ENCODE data around the gene ERCC3.

Gene ERCC3

DNA sequence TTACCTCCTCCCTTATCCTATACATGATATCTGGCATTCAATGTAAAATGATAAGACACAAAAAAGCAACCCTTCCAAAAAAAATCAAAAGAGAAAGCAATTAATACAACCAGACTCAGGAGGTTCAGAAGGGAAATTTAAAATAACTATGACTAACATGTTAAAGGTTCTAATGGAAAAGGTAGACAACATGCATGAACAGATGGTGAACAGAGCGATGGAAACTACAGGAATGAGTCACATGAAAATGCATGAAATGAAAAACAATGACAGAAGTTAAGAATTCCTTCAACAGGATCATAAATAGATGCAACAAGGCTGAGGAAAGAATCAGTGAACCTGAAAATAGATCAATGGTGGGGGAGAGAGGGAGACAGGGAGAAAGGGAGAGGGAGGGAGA is 26.1 kb upstream of the ERCC3 start:
- TF ChIP-seq, protein P1, sequence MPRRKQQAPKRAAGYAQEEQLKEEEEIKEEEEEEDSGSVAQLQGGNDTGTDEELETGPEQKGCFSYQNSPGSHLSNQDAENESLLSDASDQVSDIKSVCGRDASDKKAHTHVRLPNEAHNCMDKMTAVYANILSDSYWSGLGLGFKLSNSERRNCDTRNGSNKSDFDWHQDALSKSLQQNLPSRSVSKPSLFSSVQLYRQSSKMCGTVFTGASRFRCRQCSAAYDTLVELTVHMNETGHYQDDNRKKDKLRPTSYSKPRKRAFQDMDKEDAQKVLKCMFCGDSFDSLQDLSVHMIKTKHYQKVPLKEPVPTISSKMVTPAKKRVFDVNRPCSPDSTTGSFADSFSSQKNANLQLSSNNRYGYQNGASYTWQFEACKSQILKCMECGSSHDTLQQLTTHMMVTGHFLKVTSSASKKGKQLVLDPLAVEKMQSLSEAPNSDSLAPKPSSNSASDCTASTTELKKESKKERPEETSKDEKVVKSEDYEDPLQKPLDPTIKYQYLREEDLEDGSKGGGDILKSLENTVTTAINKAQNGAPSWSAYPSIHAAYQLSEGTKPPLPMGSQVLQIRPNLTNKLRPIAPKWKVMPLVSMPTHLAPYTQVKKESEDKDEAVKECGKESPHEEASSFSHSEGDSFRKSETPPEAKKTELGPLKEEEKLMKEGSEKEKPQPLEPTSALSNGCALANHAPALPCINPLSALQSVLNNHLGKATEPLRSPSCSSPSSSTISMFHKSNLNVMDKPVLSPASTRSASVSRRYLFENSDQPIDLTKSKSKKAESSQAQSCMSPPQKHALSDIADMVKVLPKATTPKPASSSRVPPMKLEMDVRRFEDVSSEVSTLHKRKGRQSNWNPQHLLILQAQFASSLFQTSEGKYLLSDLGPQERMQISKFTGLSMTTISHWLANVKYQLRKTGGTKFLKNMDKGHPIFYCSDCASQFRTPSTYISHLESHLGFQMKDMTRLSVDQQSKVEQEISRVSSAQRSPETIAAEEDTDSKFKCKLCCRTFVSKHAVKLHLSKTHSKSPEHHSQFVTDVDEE (CRISPR knock-in tag; IDR thresholded peaks at IDR 0.05) = no peak
- no peak for TF ChIP-seq ZNF8 (CRISPR knock-in tag; IDR thresholded peaks at IDR 0.05)
- TF ChIP-seq TOX (CRISPR knock-in tag; IDR thresholded peaks at IDR 0.05; ENCODE audit: borderline replicate concordance) = no peak
- no peak for TF ChIP-seq TCF4 (CRISPR knock-in tag; IDR thresholded peaks at IDR 0.05; ENCODE audit: borderline replicate concordance)
- no peak for TF ChIP-seq CSDC2 (CRISPR knock-in tag; IDR thresholded peaks at IDR 0.05)
- TF ChIP-seq RARB (CRISPR knock-in tag; IDR thresholded peaks at IDR 0.05) = no peak
- no peak for TF ChIP-seq ZNF565 (CRISPR knock-in tag; conservative IDR thresholded peaks at IDR 0.05; ENCODE audit: low read depth)
- no peak for TF ChIP-seq CSRNP3 (CRISPR knock-in tag; IDR thresholded peaks at IDR 0.05)
- TF ChIP-seq ZNF70 (CRISPR knock-in tag; IDR thresholded peaks at IDR 0.05) = no peak
- TF ChIP-seq PPARA (CRISPR knock-in tag; IDR thresholded peaks at IDR 0.05; ENCODE audit: borderline replicate concordance) = no peak
- TF ChIP-seq ZFP30 (CRISPR knock-in tag; IDR thresholded peaks at IDR 0.05) = no peak
- ATAC-seq = no peak

DNA sequence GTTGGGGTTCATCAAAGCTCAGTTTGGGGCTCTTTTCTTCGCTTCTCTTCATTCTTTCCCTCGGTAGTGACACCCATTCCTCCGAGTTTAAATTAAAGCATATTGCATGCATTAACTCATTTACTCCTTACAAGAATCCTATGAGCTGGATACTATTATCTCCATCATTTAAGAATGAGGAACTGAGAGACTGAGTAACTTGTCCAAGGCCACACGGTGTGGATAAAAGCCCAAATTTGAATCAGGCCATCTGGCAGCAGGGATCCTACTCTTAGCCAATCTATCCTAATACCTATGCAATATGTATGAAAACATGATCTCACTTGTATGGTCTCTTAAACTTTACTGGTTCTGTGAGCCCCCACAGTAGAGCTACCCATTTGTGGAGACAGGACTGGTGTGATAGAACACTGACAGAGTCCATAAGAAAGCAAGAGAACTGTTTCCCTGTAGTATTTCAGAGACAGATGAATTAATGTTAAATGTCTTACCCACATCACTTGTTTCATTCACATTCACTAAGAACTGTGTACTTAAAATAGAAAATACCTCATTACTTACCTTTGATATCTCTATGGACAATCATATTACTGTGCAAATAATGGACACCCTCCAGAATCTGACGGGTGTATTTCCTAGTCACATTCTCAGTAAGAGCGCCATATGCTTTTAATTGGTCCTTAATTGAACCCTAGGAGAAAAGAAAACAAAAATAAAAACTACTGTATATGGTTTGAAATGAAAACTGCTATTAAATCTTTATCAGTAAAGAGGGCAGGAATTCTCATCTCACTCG is 20.4 kb upstream of the ERCC3 start:
- ATAC-seq = no peak
- TF ChIP-seq OSR1 (CRISPR knock-in tag; IDR thresholded peaks at IDR 0.05) = no peak

GRCh38 chr2:127313406-127313805 is 19.5 kb upstream of the ERCC3 start:
- TF ChIP-seq PPARA (CRISPR knock-in tag; IDR thresholded peaks at IDR 0.05; ENCODE audit: borderline replicate concordance) (no peak), ISL1 (CRISPR knock-in tag; IDR thresholded peaks at IDR 0.05) (no peak), POU6F1 (CRISPR knock-in tag; IDR thresholded peaks at IDR 0.05; ENCODE audit: borderline replicate concordance, low read depth) (no peak), TOX (CRISPR knock-in tag; IDR thresholded peaks at IDR 0.05; ENCODE audit: borderline replicate concordance) (no peak)
- ATAC-seq = no peak

DNA sequence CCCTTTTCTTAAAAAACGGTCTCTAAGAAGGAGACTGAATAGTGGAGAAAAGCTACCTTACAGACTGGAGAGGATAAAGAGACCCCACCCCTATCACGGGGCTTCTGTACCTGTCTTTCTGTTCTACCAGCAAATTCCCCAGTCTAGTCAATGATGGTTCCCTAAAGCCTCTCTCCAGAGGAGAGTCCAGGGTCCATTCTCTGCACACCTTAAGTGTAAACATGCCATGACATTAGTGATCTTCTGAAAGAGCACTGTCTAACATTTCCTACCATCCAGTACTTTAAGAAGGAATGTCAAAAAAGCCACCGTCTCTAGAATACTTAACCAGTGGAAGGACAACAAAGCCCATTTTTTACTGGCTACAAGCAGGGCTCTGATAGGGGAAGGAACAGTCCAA is 17.0 kb upstream of the ERCC3 start:
- TF ChIP-seq CSDC2 (CRISPR knock-in tag; IDR thresholded peaks at IDR 0.05) (no peak), ISL1 (CRISPR knock-in tag; IDR thresholded peaks at IDR 0.05) (no peak), OSR1 (CRISPR knock-in tag; IDR thresholded peaks at IDR 0.05) (no peak)
- TF ChIP-seq, protein P1 (CRISPR knock-in tag; IDR thresholded peaks at IDR 0.05) = no peak
- no peak for ATAC-seq

- ATAC-seq = no peak
- no peak for TF ChIP-seq CREB5 (CRISPR knock-in tag; IDR thresholded peaks at IDR 0.05; ENCODE audit: low read depth)
- TF ChIP-seq ISL1 (CRISPR knock-in tag; IDR thresholded peaks at IDR 0.05) = no peak
- TF ChIP-seq PPARA (CRISPR knock-in tag; IDR thresholded peaks at IDR 0.05; ENCODE audit: borderline replicate concordance) = no peak
- no peak for TF ChIP-seq RARB (CRISPR knock-in tag; IDR thresholded peaks at IDR 0.05)
- no peak for TF ChIP-seq ESRRG (CRISPR knock-in tag; IDR thresholded peaks at IDR 0.05)
- TF ChIP-seq ZFP3 (CRISPR knock-in tag; IDR thresholded peaks at IDR 0.05) = no peak
- TF ChIP-seq ARNTL (CRISPR knock-in tag; IDR thresholded peaks at IDR 0.05; ENCODE audit: borderline replicate concordance, low read depth) = no peak
- no peak for TF ChIP-seq CSDC2 (CRISPR knock-in tag; IDR thresholded peaks at IDR 0.05)
- TF ChIP-seq, protein P1 (CRISPR knock-in tag; IDR thresholded peaks at IDR 0.05) = no peak
- TF ChIP-seq ZNF70 (CRISPR knock-in tag; IDR thresholded peaks at IDR 0.05) = no peak
- no peak for TF ChIP-seq SNAI2 (CRISPR knock-in tag; IDR thresholded peaks at IDR 0.05)
- TF ChIP-seq ZNF8 (CRISPR knock-in tag; IDR thresholded peaks at IDR 0.05) = no peak
These were observed 15.5 kb upstream of the ERCC3 start for GRCh38 chr2:127309468-127309867.
